Nephron progenitor cell (in vitro differentiated cells): ENCODE measurements around the gene ZBTB48.
A peak's percentile ranks its signal among the peaks of the same experiment; 100 is the strongest.
"Not testable (repeated sequence)": the region's sequence is repeated elsewhere in the genome, so short reads cannot be mapped to it uniquely, and the experiment has no call there.

Source experiments
- DNase-seq: peaks from one replicate; pipeline ENCODE4 v3.0.0; 2021
- H3K27ac Mint-ChIP-seq: 2 replicates; pipeline ENCODE4 v1.8.0; 2021; ENCODE audit warnings: mild to moderate bottlenecking, moderate library complexity, mixed read lengths
- H3K27me3 Mint-ChIP-seq: 2 replicates; pipeline ENCODE4 v1.8.0; 2021; ENCODE audit warnings: mild to moderate bottlenecking, low read depth, mixed read lengths; ENCODE audit not compliant: poor library complexity
- H3K36me3 Mint-ChIP-seq: 2 replicates; pipeline ENCODE4 v1.8.0; 2021; ENCODE audit warnings: low read depth, mixed read lengths
- H3K4me1 Mint-ChIP-seq: 2 replicates; pipeline ENCODE4 v1.8.0; 2021; ENCODE audit warnings: mixed read lengths
- H3K4me3 Mint-ChIP-seq: 2 replicates; pipeline ENCODE4 v1.8.0; 2021; ENCODE audit warnings: mild to moderate bottlenecking, moderate library complexity, mixed read lengths
- H3K9me3 Mint-ChIP-seq: 2 replicates; pipeline ENCODE4 v1.8.0; 2021; ENCODE audit warnings: mild to moderate bottlenecking, moderate library complexity, mixed read lengths
- CTCF ChIP-seq: fragments of 200-600 bp; sonication (generic); IDR thresholded peaks from 2 replicates; pipeline ENCODE4 v1.5.0; 2021; ENCODE audit warnings: antibody characterized with exemption

Gene ZBTB48

GRCh38 chr1:6632588-6633514 lies 53.1 kb downstream of the ZBTB48 start:
- Mint-ChIP-seq H3K4me1 (peaks cover 3% of the 10 kb centered on the region), H3K36me3 (peaks cover 40% of the 10 kb centered on the region), H3K4me3 (no peak overlapping the region), H3K27ac (peak overlapping the region; percentile 39), H3K27me3 (peaks cover 2% of the 10 kb centered on the region), H3K9me3 (no peaks in the 10 kb centered on the region)
- no peak for DNase-seq
- no peak for TF ChIP-seq CTCF

- Mint-ChIP-seq H3K27me3 (peaks cover 2% of the 10 kb centered on the region), H3K36me3 (peaks cover 41% of the 10 kb centered on the region), H3K4me1 (no peaks in the 10 kb centered on the region), H3K27ac (peak overlapping the region; percentile 45), H3K9me3 (no peaks in the 10 kb centered on the region), H3K4me3 (no peak overlapping the region)
- TF ChIP-seq CTCF, result peak; percentile 39
- peak; percentile 61 for DNase-seq
Observed at GRCh38 chr1:6634371-6635052, 54.7 kb downstream of the ZBTB48 start.

GRCh38 chr1:6635161-6635909 lies 55.5 kb downstream of the ZBTB48 start:
- H3K9me3 Mint-ChIP-seq, result no peaks in the 10 kb centered on the region
- no peak overlapping the region for H3K27ac Mint-ChIP-seq
- peaks cover 2% of the 10 kb centered on the region for H3K27me3 Mint-ChIP-seq
- H3K4me1 Mint-ChIP-seq, result no peaks in the 10 kb centered on the region
- H3K36me3 Mint-ChIP-seq, result peaks cover 39% of the 10 kb centered on the region
- no peak for DNase-seq
- no peak overlapping the region for H3K4me3 Mint-ChIP-seq
- no peak for TF ChIP-seq CTCF

- H3K36me3 Mint-ChIP-seq, result peaks cover 46% of the 10 kb centered on the region
- no peak overlapping the region for H3K4me3 Mint-ChIP-seq
- H3K9me3 Mint-ChIP-seq, result no peaks in the 10 kb centered on the region
- no peak for DNase-seq
- peak overlapping the region; percentile 48 for H3K27ac Mint-ChIP-seq
- no peaks in the 10 kb centered on the region for H3K4me1 Mint-ChIP-seq
- TF ChIP-seq CTCF, result no peak
- H3K27me3 Mint-ChIP-seq, result peaks cover 2% of the 10 kb centered on the region
Observed at GRCh38 chr1:6635910-6636760, 56.3 kb downstream of the ZBTB48 start.

GRCh38 chr1:6636778-6637177 lies 57.0 kb downstream of the ZBTB48 start:
- not testable (repeated sequence) for H3K4me3 Mint-ChIP-seq, DNase-seq
- peak overlapping the region; percentile 48 for H3K27ac Mint-ChIP-seq

More at GRCh38 chr1:6636778-6637177, 57.0 kb downstream of the ZBTB48 start:
- H3K36me3 Mint-ChIP-seq, result peaks cover 50% of the 10 kb centered on the region
- not testable (repeated sequence) for H3K4me1 Mint-ChIP-seq, H3K27me3 Mint-ChIP-seq, H3K9me3 Mint-ChIP-seq
